IPS-18a (cell line): Measurements from ENCODE around the gene ST6GALNAC1.
"Not testable (repeated sequence)": the region's sequence is repeated elsewhere in the genome, so short reads cannot be mapped to it uniquely, and the experiment has no call there.

Experiments
- H3K27ac ChIP-seq: one replicate; pipeline ENCODE4 v1.5.1; 2013; ENCODE audit warnings: low read length
- H3K27me3 ChIP-seq: one replicate; pipeline ENCODE4 v1.6.1; 2013; ENCODE audit warnings: mild to moderate bottlenecking, low read length; ENCODE audit not compliant: control insufficient read depth, insufficient read depth
- H3K36me3 ChIP-seq: one replicate; pipeline ENCODE4 v1.6.1; 2013; ENCODE audit warnings: low read depth, low read length; ENCODE audit not compliant: control insufficient read depth
- H3K4me1 ChIP-seq: one replicate; pipeline ENCODE4 v1.6.1; 2013; ENCODE audit warnings: low read depth, low read length; ENCODE audit not compliant: control insufficient read depth
- H3K4me3 ChIP-seq: one replicate; pipeline ENCODE4 v1.5.1; 2013; ENCODE audit warnings: low read length
- H3K9ac ChIP-seq: one replicate; pipeline ENCODE4 v1.6.1; 2013; ENCODE audit warnings: mild to moderate bottlenecking, low read length, moderate library complexity
- H3K9me3 ChIP-seq: one replicate; pipeline ENCODE4 v1.6.1; 2013; ENCODE audit warnings: low read depth, low read length; ENCODE audit not compliant: control insufficient read depth

ST6GALNAC1 gene

GRCh38 chr17:76636486-76637206 is 6.9 kb downstream of the ST6GALNAC1 start:
- not testable (repeated sequence) for H3K27me3 ChIP-seq, H3K27ac ChIP-seq, H3K36me3 ChIP-seq, H3K4me1 ChIP-seq, H3K9ac ChIP-seq, H3K4me3 ChIP-seq, H3K9me3 ChIP-seq

DNA sequence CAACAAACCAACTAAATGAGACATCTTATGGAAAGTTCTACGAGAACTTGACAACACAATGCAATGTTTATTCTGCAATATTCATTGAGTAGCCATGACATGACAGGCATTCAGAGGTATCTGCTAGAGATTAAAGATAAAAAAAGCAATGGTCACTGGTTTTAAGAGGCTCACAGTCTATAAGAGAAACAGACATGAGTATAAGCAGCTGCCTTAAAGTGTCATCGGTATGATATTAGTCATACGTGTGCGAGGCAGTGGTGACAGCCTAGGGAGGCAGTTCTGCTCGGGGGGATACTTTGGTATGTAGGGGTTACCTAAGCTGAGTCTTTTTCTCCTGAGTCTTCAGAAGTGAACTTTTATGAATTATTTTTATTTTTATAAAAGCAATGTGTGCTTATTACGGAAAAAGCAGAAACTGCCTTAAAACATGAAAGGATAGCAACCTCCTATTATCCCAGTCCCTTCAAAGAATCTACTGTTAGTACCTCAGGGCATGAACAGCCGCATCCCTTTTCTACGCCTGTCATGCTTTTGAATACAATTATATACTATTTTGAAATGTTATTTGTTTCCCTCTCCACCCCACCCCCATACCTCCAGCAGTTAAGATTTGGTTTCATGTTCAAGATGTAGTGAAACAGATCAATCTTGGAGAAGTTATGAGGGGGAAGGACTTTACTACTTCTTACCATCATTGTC is 7.7 kb downstream of the ST6GALNAC1 start:
- Histone ChIP-seq H3K4me3 (no peak overlapping the region), H3K9me3 (no peaks in the 10 kb centered on the region), H3K27me3 (no peaks in the 10 kb centered on the region), H3K27ac (no peak overlapping the region), H3K4me1 (no peaks in the 10 kb centered on the region), H3K36me3 (no peaks in the 10 kb centered on the region), H3K9ac (no peak overlapping the region)

DNA sequence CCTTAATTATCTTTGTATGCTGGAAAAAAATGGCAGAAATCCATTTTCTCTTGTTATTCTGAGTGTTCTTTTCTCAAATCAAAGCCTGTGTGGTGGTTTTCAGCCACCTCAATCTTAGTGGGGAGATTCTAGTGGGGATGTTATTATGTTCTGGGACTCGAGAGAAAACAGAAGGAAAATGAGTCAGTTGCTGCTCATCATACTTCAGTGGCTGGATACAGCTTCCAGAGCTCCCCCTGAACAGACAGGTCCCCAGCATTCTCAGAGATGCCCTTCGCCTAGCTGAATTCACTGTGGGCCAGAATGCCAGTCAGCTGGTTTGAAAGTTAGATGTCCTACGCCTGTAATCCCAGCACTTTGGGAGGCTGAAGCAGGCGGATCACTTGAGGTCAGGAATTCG is 8.5 kb downstream of the ST6GALNAC1 start:
- Histone ChIP-seq H3K36me3 (no peaks in the 10 kb centered on the region), H3K27me3 (no peaks in the 10 kb centered on the region), H3K9me3 (no peaks in the 10 kb centered on the region), H3K9ac (no peak overlapping the region), H3K4me3 (no peak overlapping the region), H3K4me1 (peaks cover 4% of the 10 kb centered on the region), H3K27ac (no peak overlapping the region)

- H3K27me3 ChIP-seq, result no peaks in the 10 kb centered on the region
- no peak overlapping the region for H3K9ac ChIP-seq
- no peak overlapping the region for H3K27ac ChIP-seq
- no peak overlapping the region for H3K4me3 ChIP-seq
- no peaks in the 10 kb centered on the region for H3K9me3 ChIP-seq
- H3K4me1 ChIP-seq, result peaks cover 4% of the 10 kb centered on the region
- H3K36me3 ChIP-seq, result no peaks in the 10 kb centered on the region
Measured at GRCh38 chr17:76633628-76634328, 9.8 kb downstream of the ST6GALNAC1 start.

GRCh38 chr17:76631821-76632565 is 11.6 kb downstream of the ST6GALNAC1 start:
- H3K27ac ChIP-seq, result no peak overlapping the region
- H3K4me1 ChIP-seq, result peaks cover 4% of the 10 kb centered on the region
- H3K9me3 ChIP-seq, result no peaks in the 10 kb centered on the region
- no peak overlapping the region for H3K9ac ChIP-seq
- no peaks in the 10 kb centered on the region for H3K36me3 ChIP-seq
- H3K4me3 ChIP-seq, result no peak overlapping the region
- no peaks in the 10 kb centered on the region for H3K27me3 ChIP-seq

- Histone ChIP-seq H3K4me3 (no peak overlapping the region), H3K27ac (no peak overlapping the region), H3K9me3 (no peaks in the 10 kb centered on the region), H3K27me3 (no peaks in the 10 kb centered on the region), H3K36me3 (no peaks in the 10 kb centered on the region), H3K9ac (no peak overlapping the region), H3K4me1 (peaks cover 4% of the 10 kb centered on the region)
Measured at GRCh38 chr17:76630151-76630550, 13.4 kb downstream of the ST6GALNAC1 start.

- H3K9me3 ChIP-seq, result no peaks in the 10 kb centered on the region
- H3K36me3 ChIP-seq, result no peaks in the 10 kb centered on the region
- H3K27me3 ChIP-seq, result peaks cover 6% of the 10 kb centered on the region
- no peak overlapping the region for H3K27ac ChIP-seq
- no peak overlapping the region for H3K9ac ChIP-seq
- H3K4me3 ChIP-seq, result no peak overlapping the region
- H3K4me1 ChIP-seq, result peaks cover 4% of the 10 kb centered on the region
Measured at GRCh38 chr17:76627510-76627909, 16.0 kb downstream of the ST6GALNAC1 start.

- Histone ChIP-seq H3K4me1 (peaks cover 4% of the 10 kb centered on the region), H3K9ac (no peak overlapping the region), H3K4me3 (no peak overlapping the region), H3K36me3 (no peaks in the 10 kb centered on the region), H3K27me3 (peaks cover 6% of the 10 kb centered on the region), H3K27ac (no peak overlapping the region), H3K9me3 (no peaks in the 10 kb centered on the region)
Measured at GRCh38 chr17:76626442-76626841, 17.1 kb downstream of the ST6GALNAC1 start.

GRCh38 chr17:76625496-76625895 is 18.1 kb downstream of the ST6GALNAC1 start:
- H3K4me3 ChIP-seq, result no peak overlapping the region
- no peak overlapping the region for H3K27ac ChIP-seq
- no peak overlapping the region for H3K9ac ChIP-seq
- H3K4me1 ChIP-seq, result peaks cover 4% of the 10 kb centered on the region
- peaks cover 6% of the 10 kb centered on the region for H3K27me3 ChIP-seq
- H3K9me3 ChIP-seq, result no peaks in the 10 kb centered on the region
- no peaks in the 10 kb centered on the region for H3K36me3 ChIP-seq

DNA sequence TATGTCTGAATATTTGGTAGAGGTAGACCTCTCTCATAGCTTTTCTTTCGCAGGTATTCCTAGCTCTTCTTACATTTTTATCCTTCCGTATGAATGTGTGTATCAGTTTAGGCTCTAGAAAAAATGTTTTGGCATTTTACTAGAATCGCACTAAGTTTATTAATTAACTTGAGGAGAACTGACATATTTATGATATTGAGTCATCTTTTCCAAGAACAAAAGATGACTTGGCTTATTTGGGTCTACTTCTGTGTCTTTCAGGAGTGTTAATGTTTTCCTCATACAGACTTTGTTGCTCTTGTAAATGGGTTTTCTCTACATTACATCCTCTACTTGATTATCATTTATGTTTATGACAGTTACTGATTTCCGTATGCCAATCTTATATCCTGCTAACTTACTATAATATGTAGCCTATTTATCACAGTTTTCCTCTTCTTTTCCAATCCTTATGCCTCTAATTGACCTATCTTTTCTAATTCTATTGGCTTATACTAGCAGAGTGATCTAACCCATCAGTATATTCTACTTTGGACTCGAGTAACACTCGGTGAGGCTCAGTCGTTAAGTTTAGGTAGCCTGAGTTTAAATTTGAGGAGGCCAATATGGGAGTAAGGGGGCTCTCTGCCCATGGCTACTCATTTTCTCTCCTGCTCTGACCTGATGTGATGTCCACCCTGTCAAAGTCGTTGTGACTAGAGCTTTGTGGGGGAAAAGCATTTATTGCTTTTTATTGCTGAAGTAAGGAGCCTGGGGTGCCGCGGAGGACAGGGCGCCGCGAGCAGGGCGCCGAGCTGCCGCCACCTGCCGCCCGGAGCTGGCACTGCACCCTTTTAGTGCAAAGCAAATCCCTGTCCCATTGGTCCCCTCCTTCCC is 20.0 kb downstream of the ST6GALNAC1 start:
- H3K36me3 ChIP-seq, result no peaks in the 10 kb centered on the region
- H3K4me1 ChIP-seq, result no peaks in the 10 kb centered on the region
- H3K9ac ChIP-seq, result no peak overlapping the region
- no peaks in the 10 kb centered on the region for H3K9me3 ChIP-seq
- peaks cover 6% of the 10 kb centered on the region for H3K27me3 ChIP-seq
- no peak overlapping the region for H3K4me3 ChIP-seq
- no peak overlapping the region for H3K27ac ChIP-seq
